T-cell (primary cell): Measurements from ENCODE around the gene TNFRSF1B. TPM values are rescaled to one million over a fixed set of nuclear protein-coding genes. Genes with fewer than 3 reads are reported as not detected.

Experiments used
- ATAC-seq, 4 experiments: fragments of 200-7000 bp in 3 of 4; fragments of 150-1000 bp in 1 of 4; cut with Tn5 transposase; replicated peaks in 1 of 4; 1 replicate in 3 of 4; 2 replicates in 1 of 4; pipeline ENCODE4 v1.10.0; 2021; ENCODE audit warnings: moderate library complexity in 3 of 4, mild to moderate bottlenecking in 2 of 4, moderate number of reproducible peaks in 1 of 4
- CTCF ChIA-PET, 2 donors: fragments of 300-600 bp; sonication (Branson Sonifier 250); formaldehyde crosslinking; loops; one replicate each; lab custom pipeline; 2022; ENCODE audit warnings: antibody characterized with exemption in 2 of 2; lab: Charles Lee
- POLR2A ChIA-PET, 2 donors: fragments of 300-600 bp; sonication (Branson Sonifier 250); formaldehyde crosslinking; loops; one replicate each; lab custom pipeline; 2022; ENCODE audit warnings: antibody characterized with exemption in 2 of 2; lab: Charles Lee
- DNase-seq, 35 experiments: peaks; one replicate each; pipeline versions ENCODE4 v3.0.0 to v3.0.0-alpha.2; 2013 to 2023
- H3K27ac ChIP-seq: one replicate; pipeline ENCODE4 v1.5.1; 2013; ENCODE audit warnings: low read length
- H3K27me3 ChIP-seq, 2 experiments: replicated peaks in 1 of 2; 1 replicate in 1 of 2; 2 replicates in 1 of 2; pipeline versions ENCODE4 v1.6.1 to v1.7.0; 2013; ENCODE audit warnings: low read length in 1 of 2, mixed read lengths in 1 of 2; ENCODE audit not compliant: control insufficient read depth in 2 of 2, insufficient read depth in 2 of 2; ENCODE audit errors: extremely low read depth in 1 of 2
- H3K36me3 ChIP-seq, 2 donors: 1 replicate in 1 of 2; 2 replicates in 1 of 2; pipeline versions ENCODE4 v1.6.1 to v1.7.0; 2013; ENCODE audit warnings: low read length in 1 of 2; ENCODE audit not compliant: control insufficient read depth in 2 of 2, insufficient read depth in 1 of 2; ENCODE audit errors: extremely low read depth in 1 of 2
- H3K4me1 ChIP-seq, 2 experiments: 1 replicate in 1 of 2; 2 replicates in 1 of 2; pipeline versions ENCODE4 v1.6.1 to v1.7.0; 2013; ENCODE audit warnings: low read length in 2 of 2, mixed read lengths in 1 of 2; ENCODE audit not compliant: insufficient read depth in 2 of 2, control insufficient read depth in 1 of 2; ENCODE audit errors: extremely low read depth in 1 of 2
- H3K4me3 ChIP-seq, 2 donors: 1 replicate in 1 of 2; 2 replicates in 1 of 2; pipeline versions ENCODE4 v1.5.1 to v1.7.0; 2013; ENCODE audit warnings: mild to moderate bottlenecking in 2 of 2, low read length in 1 of 2, moderate library complexity in 1 of 2; ENCODE audit not compliant: control insufficient read depth in 1 of 2; ENCODE audit errors: extremely low read depth in 1 of 2
- H3K9me3 ChIP-seq: 2 replicates; pipeline ENCODE4 v1.7.0; 2013
- H3K27ac Mint-ChIP-seq, 2 donors: one replicate each; pipeline ENCODE4 v1.8.0; 2020 to 2021; ENCODE audit warnings: mild to moderate bottlenecking in 2 of 2, mixed read lengths in 2 of 2
- H3K27me3 Mint-ChIP-seq, 2 donors: one replicate each; pipeline ENCODE4 v1.8.0; 2021 to 2022; ENCODE audit warnings: mixed read lengths in 2 of 2
- H3K36me3 Mint-ChIP-seq: one replicate; pipeline ENCODE4 v1.8.0; 2021; ENCODE audit warnings: mixed read lengths
- H3K4me1 Mint-ChIP-seq, 3 donors: one replicate each; pipeline ENCODE4 v1.8.0; 2020 to 2022; ENCODE audit warnings: mixed read lengths in 3 of 3, mild to moderate bottlenecking in 1 of 3
- H3K4me3 Mint-ChIP-seq, 3 donors: one replicate each; pipeline ENCODE4 v1.8.0; 2020 to 2022; ENCODE audit warnings: mild to moderate bottlenecking in 3 of 3, mixed read lengths in 3 of 3, moderate library complexity in 3 of 3
- H3K9me3 Mint-ChIP-seq, 3 donors: one replicate each; pipeline ENCODE4 v1.8.0; 2020 to 2022; ENCODE audit warnings: mixed read lengths in 3 of 3
- WGBS: methylation state at CpG from one replicate; pipeline ENCODE4 v1.1.5; 2013; ENCODE audit warnings: missing lambda C conversion rate; ENCODE audit not compliant: insufficient coverage; 5-methylcytosine and 5-hydroxymethylcytosine counted together
- total RNA-seq, 35 experiments: library from RNA in 6 of 35; stranded (reverse) in 6 of 35; fragments of 120-200 nt in 1 of 35; gene quantifications; one replicate each; pipeline versions ENCODE4 v1.2.1 to v1.2.4 and lab custom pipeline; 2013 to 2026

Gene TNFRSF1B
- total RNA-seq, 5 donors from 2014 or later (not counting 1 experiment from before 2014, with no cell fraction given) = 55.0 to 130 (median 99.6) TPM

DNA sequence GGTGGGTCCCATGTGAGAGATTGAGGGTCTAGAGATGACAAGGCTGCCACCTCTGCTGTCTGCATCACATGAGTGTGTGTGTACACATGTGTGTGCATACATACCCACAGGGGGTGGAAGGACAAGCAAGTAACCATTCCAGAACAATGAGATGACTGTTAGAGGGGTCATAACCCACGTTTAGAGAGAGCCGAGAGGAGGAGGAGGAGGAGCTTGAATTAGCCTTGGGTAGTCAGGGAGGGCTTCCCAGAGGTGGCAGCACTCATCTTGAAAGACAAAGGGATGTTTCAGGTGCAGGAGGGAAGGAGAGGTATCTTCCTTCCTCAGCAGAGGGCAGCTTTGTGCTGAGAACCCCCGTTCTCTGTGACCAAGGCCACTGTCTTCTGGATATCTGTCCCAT, 21.3 kb downstream of the TNFRSF1B start:
- H3K4me1 Mint-ChIP-seq = peaks cover 48 to 65% (median 59%) of the 10 kb centered on the region in 3 donors
- H3K4me3 ChIP-seq = no peak overlapping the region
- no peaks in the 10 kb centered on the region for H3K27me3 Mint-ChIP-seq
- H3K9me3 ChIP-seq = no peaks in the 10 kb centered on the region
- 70% methylated on average over 2 of the region's 3 CpGs for WGBS
- no peak for DNase-seq
- H3K36me3 Mint-ChIP-seq = peaks cover 32% of the 10 kb centered on the region
- peak overlapping the region in 1 of 2 donors; percentile 57 for H3K27ac Mint-ChIP-seq
- no peak overlapping the region for H3K27ac ChIP-seq
- POLR2A ChIA-PET = no interaction called here
- no peak for ATAC-seq
- H3K4me1 ChIP-seq = peaks cover 2 to 77% of the 10 kb centered on the region in 2 experiments
- H3K36me3 ChIP-seq = peaks cover 14 to 53% of the 10 kb centered on the region in 2 donors
- CTCF ChIA-PET = no interaction called here
- H3K4me3 Mint-ChIP-seq = no peak overlapping the region
- H3K9me3 Mint-ChIP-seq = no peaks in the 10 kb centered on the region
- no peaks in the 10 kb centered on the region for H3K27me3 ChIP-seq

- Histone ChIP-seq H3K27me3 (no peaks in the 10 kb centered on the region), H3K36me3 (peaks cover 19 to 60% of the 10 kb centered on the region in 2 donors), H3K27ac (no peak overlapping the region), H3K4me3 (no peak overlapping the region), H3K9me3 (no peaks in the 10 kb centered on the region), H3K4me1 (peaks cover 2 to 80% of the 10 kb centered on the region in 2 experiments)
- Mint-ChIP-seq H3K9me3 (no peaks in the 10 kb centered on the region), H3K4me1 (peaks cover 41 to 60% (median 54%) of the 10 kb centered on the region in 3 donors), H3K27ac (peak overlapping the region; percentile 41 to 76), H3K4me3 (no peak overlapping the region), H3K36me3 (peaks cover 34% of the 10 kb centered on the region), H3K27me3 (no peaks in the 10 kb centered on the region)
- DNase-seq (no peak), ATAC-seq (no peak)
- ChIA-PET CTCF (no interaction called here), POLR2A (no interaction called here)
- WGBS = 97% methylated on average over 12 of the region's 13 CpGs
Observed at GRCh38 chr1:12188657-12189327, 22.0 kb downstream of the TNFRSF1B start.

DNA sequence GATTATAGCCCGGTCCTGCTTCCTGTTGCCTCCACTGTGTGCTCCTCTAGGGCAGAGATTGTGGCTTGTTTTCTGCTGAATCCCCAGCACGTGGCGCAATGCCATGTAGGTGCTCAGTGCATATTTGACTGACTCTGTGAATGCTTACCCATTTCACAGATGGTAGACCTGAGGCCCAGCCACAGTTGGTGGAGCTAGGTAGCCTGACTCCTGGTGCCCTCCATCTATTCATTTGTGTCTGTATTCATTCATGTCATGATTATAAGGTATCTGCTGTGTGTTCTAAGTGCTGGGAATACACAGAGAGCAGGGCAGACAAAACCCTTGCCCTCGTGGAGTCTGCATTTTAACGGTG, 22.5 kb downstream of the TNFRSF1B start:
- Mint-ChIP-seq H3K27me3 (no peaks in the 10 kb centered on the region), H3K27ac (peak overlapping the region; percentile 41 to 76), H3K4me1 (peaks cover 36 to 60% (median 53%) of the 10 kb centered on the region in 3 donors), H3K4me3 (no peak overlapping the region), H3K36me3 (peaks cover 39% of the 10 kb centered on the region), H3K9me3 (no peaks in the 10 kb centered on the region)
- ChIA-PET POLR2A (no interaction called here), CTCF (no interaction called here)
- Histone ChIP-seq H3K27ac (no peak overlapping the region), H3K9me3 (no peaks in the 10 kb centered on the region), H3K4me1 (peaks cover 2 to 79% of the 10 kb centered on the region in 2 experiments), H3K4me3 (no peak overlapping the region), H3K36me3 (peaks cover 24 to 65% of the 10 kb centered on the region in 2 donors), H3K27me3 (no peaks in the 10 kb centered on the region)
- no peak for DNase-seq
- ATAC-seq = no peak
- WGBS = 86% methylated on average over 5 of the region's 5 CpGs

GRCh38 chr1:12191242-12192032, 24.6 kb downstream of the TNFRSF1B start:
- H3K27ac ChIP-seq = no peak overlapping the region
- CTCF ChIA-PET = interaction anchor here in 1 of 2 donors (0.6 kb wide), 1 partner anchor 81 kb away, joined by 3 read pairs; no protein-coding TSS in a partner anchor

DNA sequence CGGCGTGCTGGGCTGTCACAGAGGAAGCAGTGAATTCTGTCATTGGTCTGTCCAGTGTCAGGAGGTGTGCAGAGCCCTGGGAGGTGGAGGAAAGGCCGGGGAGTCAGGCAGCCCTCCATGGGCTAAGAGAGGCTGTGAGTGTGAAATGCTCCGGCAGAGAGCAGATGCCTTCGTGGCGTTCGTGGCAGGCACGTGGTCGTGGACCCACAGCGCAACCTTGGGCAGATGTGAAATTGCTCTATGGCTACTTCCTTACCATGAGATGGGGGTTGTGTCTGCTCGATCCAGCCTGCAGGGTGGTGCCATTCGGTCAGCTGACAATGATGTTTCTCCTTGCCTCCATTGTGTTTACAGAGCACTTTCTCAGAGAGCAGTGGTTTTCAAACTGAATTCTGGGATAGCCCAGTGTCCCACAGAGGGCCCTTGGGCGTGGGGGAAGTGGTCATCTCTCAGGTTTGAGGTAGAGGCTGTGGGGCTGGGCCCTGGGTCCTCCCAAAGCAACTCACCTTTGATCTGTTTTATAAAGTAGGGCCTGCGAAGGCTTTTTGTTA, 27.9 kb downstream of the TNFRSF1B start:
- H3K4me3 ChIP-seq = no peak overlapping the region
- CTCF ChIA-PET = no interaction called here
- H3K27me3 ChIP-seq = no peaks in the 10 kb centered on the region
- H3K4me1 ChIP-seq = peaks cover 2 to 45% of the 10 kb centered on the region in 2 experiments
- ATAC-seq = no peak
- no peaks in the 10 kb centered on the region for H3K9me3 Mint-ChIP-seq
- H3K27ac Mint-ChIP-seq = peak overlapping the region; percentile 18 to 75
- no peak overlapping the region for H3K27ac ChIP-seq
- WGBS = 65% methylated on average over 5 of the region's 14 CpGs
- no peaks in the 10 kb centered on the region for H3K27me3 Mint-ChIP-seq
- H3K4me1 Mint-ChIP-seq = peaks cover 9 to 32% (median 15%) of the 10 kb centered on the region in 3 donors
- peaks cover 38% of the 10 kb centered on the region for H3K36me3 Mint-ChIP-seq
- H3K36me3 ChIP-seq = peaks cover 46 to 74% of the 10 kb centered on the region in 2 donors
- POLR2A ChIA-PET = no interaction called here
- H3K4me3 Mint-ChIP-seq = no peak overlapping the region
- H3K9me3 ChIP-seq = no peaks in the 10 kb centered on the region
- no peak for DNase-seq

More at GRCh38 chr1:12191242-12192032, 24.6 kb downstream of the TNFRSF1B start:
- Mint-ChIP-seq H3K4me3 (no peak overlapping the region), H3K36me3 (peaks cover 51% of the 10 kb centered on the region), H3K9me3 (no peaks in the 10 kb centered on the region), H3K27me3 (no peaks in the 10 kb centered on the region), H3K4me1 (peaks cover 25 to 48% (median 37%) of the 10 kb centered on the region in 3 donors), H3K27ac (peak overlapping the region in 1 of 2 donors; percentile 22)
- POLR2A ChIA-PET = interaction anchor here in 1 of 2 donors (0.7 kb wide), 1 partner anchor 58 kb away, joined by 4 read pairs; no protein-coding TSS in a partner anchor
- H3K4me1 ChIP-seq = peaks cover 1 to 62% of the 10 kb centered on the region in 2 experiments
- no peak overlapping the region for H3K4me3 ChIP-seq
- H3K9me3 ChIP-seq = no peaks in the 10 kb centered on the region
- no peaks in the 10 kb centered on the region for H3K27me3 ChIP-seq
- peaks cover 36 to 80% of the 10 kb centered on the region in 2 donors for H3K36me3 ChIP-seq
- ATAC-seq (no peak), DNase-seq (no peak)
- 93% methylated on average over 47 of the region's 58 CpGs for WGBS

GRCh38 chr1:12195416-12195815, 28.6 kb downstream of the TNFRSF1B start:
- peak overlapping the region; percentile 18 to 75 for H3K27ac Mint-ChIP-seq
- Histone ChIP-seq H3K4me3 (no peak overlapping the region), H3K36me3 (peaks cover 46 to 76% of the 10 kb centered on the region in 2 donors), H3K27ac (peak overlapping the region; percentile 12), H3K27me3 (no peaks in the 10 kb centered on the region), H3K4me1 (peaks cover 2 to 50% of the 10 kb centered on the region in 2 experiments), H3K9me3 (no peaks in the 10 kb centered on the region)
- WGBS = no CpG with 5 or more reads among the region's 3 CpGs
- no peaks in the 10 kb centered on the region for H3K9me3 Mint-ChIP-seq
- DNase-seq = no peak
- H3K36me3 Mint-ChIP-seq = peaks cover 37% of the 10 kb centered on the region
- ChIA-PET POLR2A (interaction anchor here in 1 of 2 donors (0.6 kb wide), 1 partner anchor 9 kb away, joined by 5 read pairs; no protein-coding TSS in a partner anchor), CTCF (no interaction called here)
- no peak for ATAC-seq
- H3K4me3 Mint-ChIP-seq = no peak overlapping the region
- no peaks in the 10 kb centered on the region for H3K27me3 Mint-ChIP-seq
- peaks cover 6 to 32% (median 16%) of the 10 kb centered on the region in 3 donors for H3K4me1 Mint-ChIP-seq
